Endothelial cell (in vitro differentiated cells): Measurements from ENCODE around the gene ERC2. TPM values are rescaled to one million over a fixed set of nuclear protein-coding genes. Genes with fewer than 3 reads are reported as not detected.

Experiments
- DNase-seq: peaks from one replicate; pipeline ENCODE4 v3.0.0; 2021; ENCODE audit warnings: low spot score
- H3K27ac Mint-ChIP-seq: one replicate; pipeline ENCODE4 v1.8.0; 2021; ENCODE audit warnings: mixed read lengths, inconsistent platforms; ENCODE audit not compliant: unreplicated experiment
- H3K27me3 Mint-ChIP-seq: one replicate; pipeline ENCODE4 v1.8.0; 2021; ENCODE audit warnings: mild to moderate bottlenecking, moderate library complexity, mixed read lengths, inconsistent platforms; ENCODE audit not compliant: unreplicated experiment
- H3K36me3 Mint-ChIP-seq: one replicate; pipeline ENCODE4 v1.8.0; 2021; ENCODE audit warnings: mild to moderate bottlenecking, low read depth, mixed read lengths, inconsistent platforms; ENCODE audit not compliant: unreplicated experiment
- H3K4me1 Mint-ChIP-seq: one replicate; pipeline ENCODE4 v1.8.0; 2021; ENCODE audit warnings: mild to moderate bottlenecking, mixed read lengths, inconsistent platforms; ENCODE audit not compliant: unreplicated experiment
- H3K4me3 Mint-ChIP-seq: one replicate; pipeline ENCODE4 v1.8.0; 2021; ENCODE audit warnings: mild to moderate bottlenecking, mixed read lengths, inconsistent platforms; ENCODE audit not compliant: unreplicated experiment
- H3K9me3 Mint-ChIP-seq: one replicate; pipeline ENCODE4 v1.8.0; 2021; ENCODE audit warnings: mixed read lengths, inconsistent platforms; ENCODE audit not compliant: unreplicated experiment
- total RNA-seq: library from RNA; stranded (reverse); fragmentation: NEBNext Ultra II Directional; extraction: Animal tissue kit (Norgen Biotek cat#: 25700); gene quantifications from one replicate; pipeline ENCODE4 v1.2.1, GENCODE V29; 2021; ENCODE audit not compliant: unreplicated experiment
- TF ChIP-seq, protein P1 (sequence below): fragments of 200-600 bp; sonication (generic); IDR thresholded peaks from one replicate; pipeline ENCODE4 v1.5.0; 2021; ENCODE audit warnings: antibody characterized with exemption; ENCODE audit not compliant: unreplicated experiment

Gene ERC2
- total RNA-seq, 1 donor from 2014 or later: 20.5 TPM

DNA sequence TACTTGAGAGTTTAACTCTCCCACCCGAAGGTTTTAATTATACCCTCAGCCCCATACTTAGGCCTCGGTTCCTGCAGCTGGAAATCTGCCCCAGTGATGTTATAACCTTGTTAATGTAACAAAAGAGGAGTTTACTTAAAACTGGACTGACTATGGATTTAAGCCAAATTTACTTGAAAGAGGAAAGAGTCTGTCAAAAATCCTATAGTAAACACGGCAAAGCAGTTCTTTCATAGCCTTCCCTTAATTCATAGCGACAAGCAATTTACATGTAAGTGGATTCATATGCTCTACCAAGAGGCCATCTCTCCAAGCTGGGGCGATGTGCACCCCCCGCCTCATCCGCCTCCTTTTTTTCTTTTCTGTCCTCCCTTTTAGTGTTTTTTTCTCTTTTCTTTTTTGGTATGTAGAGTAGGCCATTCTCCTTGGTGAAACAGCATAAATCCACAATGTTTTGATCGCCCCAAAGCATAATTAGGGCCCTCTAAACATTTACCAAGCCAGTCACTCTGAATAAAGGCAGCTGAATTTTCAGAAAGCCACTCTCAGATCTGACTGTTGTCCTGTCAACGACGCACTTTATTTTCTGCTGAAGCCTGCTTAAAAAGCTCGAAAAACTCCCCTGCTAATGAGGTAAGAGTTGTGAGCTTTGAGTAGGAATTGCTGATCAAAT lies 608.1 kb downstream of the ERC2 start:
- H3K27ac Mint-ChIP-seq: no peak overlapping the region
- H3K36me3 Mint-ChIP-seq: no peaks in the 10 kb centered on the region
- H3K4me1 Mint-ChIP-seq: no peaks in the 10 kb centered on the region
- no peak overlapping the region for H3K4me3 Mint-ChIP-seq
- TF ChIP-seq, protein P1, sequence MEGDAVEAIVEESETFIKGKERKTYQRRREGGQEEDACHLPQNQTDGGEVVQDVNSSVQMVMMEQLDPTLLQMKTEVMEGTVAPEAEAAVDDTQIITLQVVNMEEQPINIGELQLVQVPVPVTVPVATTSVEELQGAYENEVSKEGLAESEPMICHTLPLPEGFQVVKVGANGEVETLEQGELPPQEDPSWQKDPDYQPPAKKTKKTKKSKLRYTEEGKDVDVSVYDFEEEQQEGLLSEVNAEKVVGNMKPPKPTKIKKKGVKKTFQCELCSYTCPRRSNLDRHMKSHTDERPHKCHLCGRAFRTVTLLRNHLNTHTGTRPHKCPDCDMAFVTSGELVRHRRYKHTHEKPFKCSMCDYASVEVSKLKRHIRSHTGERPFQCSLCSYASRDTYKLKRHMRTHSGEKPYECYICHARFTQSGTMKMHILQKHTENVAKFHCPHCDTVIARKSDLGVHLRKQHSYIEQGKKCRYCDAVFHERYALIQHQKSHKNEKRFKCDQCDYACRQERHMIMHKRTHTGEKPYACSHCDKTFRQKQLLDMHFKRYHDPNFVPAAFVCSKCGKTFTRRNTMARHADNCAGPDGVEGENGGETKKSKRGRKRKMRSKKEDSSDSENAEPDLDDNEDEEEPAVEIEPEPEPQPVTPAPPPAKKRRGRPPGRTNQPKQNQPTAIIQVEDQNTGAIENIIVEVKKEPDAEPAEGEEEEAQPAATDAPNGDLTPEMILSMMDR: no peak
- H3K27me3 Mint-ChIP-seq: peaks cover 2% of the 10 kb centered on the region
- no peaks in the 10 kb centered on the region for H3K9me3 Mint-ChIP-seq
- DNase-seq: no peak

DNA sequence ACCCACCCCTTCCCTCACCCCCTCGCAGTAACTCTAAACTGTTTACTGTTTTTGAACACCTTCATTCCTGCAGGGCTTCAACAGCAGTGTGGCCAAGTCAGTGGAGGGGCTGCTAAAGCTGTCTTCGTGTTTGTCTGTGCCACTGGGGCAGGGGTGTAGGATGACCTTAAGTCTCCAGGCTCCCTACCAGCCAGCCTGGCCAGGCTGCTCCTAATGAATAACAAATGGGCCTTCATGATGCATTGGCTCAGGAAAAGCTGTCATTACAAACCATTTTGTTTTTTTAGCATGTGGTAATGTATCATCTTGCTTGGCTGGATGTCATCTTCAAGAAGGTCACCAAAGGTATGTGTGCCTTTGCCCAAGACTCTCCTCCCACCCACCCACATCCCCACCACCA lies 609.0 kb downstream of the ERC2 start:
- Mint-ChIP-seq H3K9me3 (no peaks in the 10 kb centered on the region), H3K4me3 (no peak overlapping the region), H3K4me1 (peaks cover 3% of the 10 kb centered on the region), H3K27ac (no peak overlapping the region), H3K27me3 (peaks cover 2% of the 10 kb centered on the region), H3K36me3 (no peaks in the 10 kb centered on the region)
- DNase-seq: no peak
- TF ChIP-seq, protein P1: no peak

DNA sequence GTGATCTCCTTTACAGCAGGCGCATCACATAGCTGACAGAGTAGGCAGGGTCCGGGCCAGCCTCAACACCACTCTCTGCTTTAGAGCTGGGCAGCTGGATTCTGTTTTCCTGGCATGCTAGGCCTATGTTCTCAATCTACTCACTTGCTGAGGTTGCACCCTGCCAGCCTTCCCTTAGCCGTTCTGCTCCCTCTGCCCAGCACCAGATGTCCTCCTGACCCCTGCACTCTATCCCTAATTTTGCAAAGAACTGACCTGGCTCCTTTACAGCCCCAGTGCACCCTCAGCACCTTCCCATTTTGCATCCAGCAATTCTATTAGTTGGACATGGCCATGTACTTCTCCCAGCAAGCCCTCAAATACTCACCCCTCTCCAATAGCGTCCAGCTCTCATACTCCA lies 609.5 kb downstream of the ERC2 start:
- TF ChIP-seq, protein P1: no peak
- H3K36me3 Mint-ChIP-seq: no peaks in the 10 kb centered on the region
- no peak overlapping the region for H3K4me3 Mint-ChIP-seq
- H3K4me1 Mint-ChIP-seq: peaks cover 5% of the 10 kb centered on the region
- no peak for DNase-seq
- no peak overlapping the region for H3K27ac Mint-ChIP-seq
- H3K9me3 Mint-ChIP-seq: no peaks in the 10 kb centered on the region
- peaks cover 2% of the 10 kb centered on the region for H3K27me3 Mint-ChIP-seq

DNA sequence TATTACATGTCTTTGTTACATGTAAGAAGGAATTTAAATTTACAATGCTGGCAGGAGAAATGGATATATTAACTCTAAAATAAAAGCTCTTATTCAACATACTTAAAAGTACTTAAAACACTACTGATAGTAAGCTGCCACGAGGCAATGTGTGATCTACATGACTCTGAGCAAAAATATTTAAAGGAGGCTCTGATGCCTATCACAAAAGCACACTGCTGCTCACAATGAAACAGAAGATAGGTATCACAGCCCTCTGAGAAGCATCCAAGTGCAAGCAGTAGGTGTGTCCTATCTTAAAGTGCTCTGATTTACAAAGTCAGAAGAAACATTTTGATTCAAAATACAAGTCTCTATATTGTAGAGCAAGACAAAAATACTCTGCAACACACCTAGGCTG lies 610.0 kb downstream of the ERC2 start:
- TF ChIP-seq, protein P1: no peak
- H3K9me3 Mint-ChIP-seq: no peaks in the 10 kb centered on the region
- peaks cover 5% of the 10 kb centered on the region for H3K4me1 Mint-ChIP-seq
- H3K4me3 Mint-ChIP-seq: no peak overlapping the region
- no peak for DNase-seq
- H3K27ac Mint-ChIP-seq: no peak overlapping the region
- H3K36me3 Mint-ChIP-seq: no peaks in the 10 kb centered on the region
- peaks cover 5% of the 10 kb centered on the region for H3K27me3 Mint-ChIP-seq

DNA sequence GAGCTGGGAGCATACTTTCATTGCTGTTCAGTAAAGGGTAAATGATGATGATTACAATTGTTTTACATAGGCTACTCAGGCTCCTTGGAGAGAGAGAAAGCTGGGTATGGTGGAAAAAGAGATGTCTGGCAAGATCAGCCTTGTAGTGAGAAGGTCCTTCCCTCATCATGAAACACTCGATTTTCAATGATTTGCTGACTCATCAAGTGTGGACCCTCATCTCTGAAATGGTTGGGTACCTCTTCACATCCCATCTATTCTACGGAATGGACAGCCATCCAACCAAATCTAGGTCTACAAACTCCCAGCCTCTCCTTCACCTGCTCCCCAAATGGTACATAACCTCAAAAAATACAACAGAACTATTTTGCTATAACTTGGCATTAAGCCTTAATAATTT lies 610.6 kb downstream of the ERC2 start:
- no peaks in the 10 kb centered on the region for H3K9me3 Mint-ChIP-seq
- no peak overlapping the region for H3K4me3 Mint-ChIP-seq
- peaks cover 5% of the 10 kb centered on the region for H3K27me3 Mint-ChIP-seq
- H3K4me1 Mint-ChIP-seq: peaks cover 5% of the 10 kb centered on the region
- H3K36me3 Mint-ChIP-seq: no peaks in the 10 kb centered on the region
- TF ChIP-seq, protein P1: no peak
- no peak overlapping the region for H3K27ac Mint-ChIP-seq
- DNase-seq: no peak
